HCT116 (cell line): Measurements from ENCODE around the gene SPSB3. TPM values are rescaled to one million over a fixed set of nuclear protein-coding genes. Genes with fewer than 3 reads are reported as not detected.

ENCODE experiments used
- ATAC-seq: fragments of 200-7000 bp; cut with Tn5 transposase; 2 replicates; pipeline ENCODE4 v1.9.1; 2020; ENCODE audit warnings: mild to moderate bottlenecking, moderate library complexity
- BruUV-seq: library from RNA; stranded (reverse); fragments of 400-500 nt; replicated peaks from 2 replicates; lab custom pipeline; 2021; lab: Mats Ljungman, UMichigan
- CTCF ChIA-PET: fragments of 300-600 bp; sonication (Branson Sonifier 250); formaldehyde crosslinking; loops from one replicate; lab custom pipeline; 2021; ENCODE audit warnings: antibody characterized with exemption; lab: Charles Lee
- POLR2A ChIA-PET: fragments of 300-600, 350-600 bp; sonication (Branson Sonifier 250); formaldehyde crosslinking; loops from one replicate; lab custom pipeline; 2021; ENCODE audit warnings: antibody characterized with exemption; lab: Charles Lee
- RAD21 ChIA-PET, 2 experiments: fragments of 300-600 bp; sonication (Branson Sonifier 250); formaldehyde crosslinking; loops; one replicate each; lab custom pipeline; 2023; ENCODE audit warnings: low total read pairs in 2 of 2; ENCODE audit not compliant: uncharacterized antibody in 2 of 2, unreplicated experiment in 2 of 2, low non-redundant PET in 1 of 2; lab: Charles Lee
- DNase-seq: peaks from one replicate; pipeline ENCODE4 v3.0.0-alpha.2; 2010; ENCODE audit warnings: low read depth, low spot score
- H2AFZ ChIP-seq: fragments of 200-600 bp; shearing (Covaris generic), sonication (generic); 2 replicates; pipeline ENCODE4 v1.6.1; 2017; ENCODE audit warnings: low read depth, mixed run types, mixed read lengths, antibody characterized with exemption, low read length; ENCODE audit not compliant: poor library complexity, severe bottlenecking
- H3K27ac ChIP-seq: 2 replicates; pipeline ENCODE4 v1.5.1; 2012; ENCODE audit warnings: low read depth, low read length
- H3K27me3 ChIP-seq: fragments of 200-600 bp; sonication (generic); 2 replicates; pipeline ENCODE4 v1.6.1; 2016; ENCODE audit warnings: mixed run types, low read length, mixed read lengths; ENCODE audit not compliant: insufficient read depth
- H3K36me3 ChIP-seq, 2 experiments: fragments of 200-500 bp in 1 of 2; fragments of 200-600 bp in 1 of 2; sonication (Bioruptor generic) in 1 of 2; sonication (generic) in 1 of 2; 2 replicates each; pipeline versions ENCODE4 v1.5.1 to v1.6.1; 2014 to 2016; ENCODE audit warnings: low read length in 2 of 2, inconsistent platforms in 1 of 2, mixed read lengths in 1 of 2, mixed run types in 1 of 2; ENCODE audit not compliant: insufficient read depth in 2 of 2, control insufficient read depth in 1 of 2
- H3K4me1 ChIP-seq, 2 experiments: fragments of 200-600 bp in 1 of 2; sonication (generic) in 1 of 2; 2 replicates each; pipeline versions ENCODE4 v1.5.1 to v1.6.1; 2012 to 2017; ENCODE audit warnings: low read length in 2 of 2, inconsistent platforms in 1 of 2, mild to moderate bottlenecking in 1 of 2, mixed read lengths in 1 of 2, mixed run types in 1 of 2, moderate library complexity in 1 of 2; ENCODE audit not compliant: insufficient read depth in 2 of 2, control insufficient read depth in 1 of 2
- H3K4me2 ChIP-seq: fragments of 200-600 bp; sonication (generic); 2 replicates; pipeline ENCODE4 v1.6.1; 2017; ENCODE audit warnings: mixed run types, low read length, mixed read lengths
- H3K4me3 ChIP-seq, 2 experiments: fragments of 200-600 bp in 1 of 2; sonication (generic) in 1 of 2; replicated peaks in 1 of 2; 2 replicates each; pipeline ENCODE4 v1.5.1; 2011 to 2016; ENCODE audit warnings: low read length in 2 of 2, control low read depth in 1 of 2, low read depth in 1 of 2, mild to moderate bottlenecking in 1 of 2, mixed read lengths in 1 of 2, mixed run types in 1 of 2
- H3K79me2 ChIP-seq: fragments of 200-600 bp; sonication (generic); 2 replicates; pipeline ENCODE4 v1.6.1; 2017; ENCODE audit warnings: mild to moderate bottlenecking, mixed run types, low read length, moderate library complexity, mixed read lengths; ENCODE audit not compliant: insufficient read depth
- H3K9ac ChIP-seq: fragments of 200-600 bp; sonication (generic); 2 replicates; pipeline ENCODE4 v1.6.1; 2016; ENCODE audit warnings: low read length, mixed read lengths
- H3K9me2 ChIP-seq: fragments of 200-600 bp; sonication (generic), shearing (Covaris generic); 2 replicates; pipeline ENCODE4 v1.6.1; 2017; ENCODE audit warnings: mixed run types, mild to moderate bottlenecking, moderate library complexity; ENCODE audit not compliant: insufficient read depth
- H3K9me3 ChIP-seq, 2 experiments: fragments of 200-500 bp in 1 of 2; fragments of 200-600 bp in 1 of 2; sonication (Bioruptor generic) in 1 of 2; sonication (generic) in 1 of 2; 2 replicates each; pipeline ENCODE4 v1.6.1; 2014 to 2017; ENCODE audit warnings: low read length in 2 of 2, mixed read lengths in 2 of 2, inconsistent platforms in 1 of 2, low read depth in 1 of 2, mild to moderate bottlenecking in 1 of 2, mixed run types in 1 of 2, moderate library complexity in 1 of 2; ENCODE audit not compliant: control insufficient read depth in 1 of 2, insufficient read depth in 1 of 2
- H4K20me1 ChIP-seq: fragments of 200-600 bp; sonication (generic), shearing (Covaris generic); 2 replicates; pipeline ENCODE4 v1.6.1; 2017; ENCODE audit warnings: mixed run types, mild to moderate bottlenecking, moderate library complexity; ENCODE audit not compliant: insufficient read depth
- CEBPB ChIP-seq: IDR thresholded peaks from 2 replicates; pipeline ENCODE4 v1.6.1; 2012; ENCODE audit warnings: low read depth
- EGR1 ChIP-seq: IDR thresholded peaks from 2 replicates; pipeline ENCODE4 v1.6.1; 2012; ENCODE audit warnings: low read depth
- ELF1 ChIP-seq: IDR thresholded peaks from 2 replicates; pipeline ENCODE4 v1.6.1; 2012; ENCODE audit warnings: low read depth, borderline replicate concordance
- EZH2 ChIP-seq: fragments of 200-600 bp; sonication (generic); IDR thresholded peaks from 2 replicates; pipeline ENCODE4 v1.6.1; 2017; ENCODE audit warnings: antibody characterized with exemption, mixed run types
- FOSL1 ChIP-seq: IDR thresholded peaks from 2 replicates; pipeline ENCODE4 v1.6.1; 2012; ENCODE audit warnings: low read depth
- JUND ChIP-seq: IDR thresholded peaks from 2 replicates; pipeline ENCODE4 v1.6.1; 2012
- POLR2A ChIP-seq: IDR thresholded peaks from 2 replicates; pipeline ENCODE4 v1.7.0; 2011; ENCODE audit warnings: borderline replicate concordance; ENCODE audit not compliant: insufficient read depth, insufficient read length; ENCODE audit errors: extremely low read depth
- POLR2AphosphoS5 ChIP-seq: IDR thresholded peaks from 2 replicates; pipeline ENCODE4 v1.6.1; 2011; ENCODE audit warnings: mild to moderate bottlenecking, low read depth, low read length, moderate library complexity
- RAD21 ChIP-seq: IDR thresholded peaks from 2 replicates; pipeline ENCODE4 v1.6.1; 2012; ENCODE audit warnings: low read depth, mild to moderate bottlenecking
- SIN3A ChIP-seq: IDR thresholded peaks from 2 replicates; pipeline ENCODE4 v1.6.1; 2012; ENCODE audit warnings: low read depth
- SRF ChIP-seq: IDR thresholded peaks from 2 replicates; pipeline ENCODE4 v1.6.1; 2012; ENCODE audit warnings: low read depth
- TCF7L2 ChIP-seq: IDR thresholded peaks from 2 replicates; pipeline ENCODE4 v1.7.0; 2011; ENCODE audit warnings: borderline replicate concordance, inconsistent platforms; ENCODE audit not compliant: insufficient read depth, insufficient read length; ENCODE audit errors: extremely low read depth
- YY1 ChIP-seq: IDR thresholded peaks from 2 replicates; pipeline ENCODE4 v1.6.1; 2011; ENCODE audit warnings: low read length, low read depth, moderate library complexity, mild to moderate bottlenecking; ENCODE audit not compliant: insufficient replicate concordance; ENCODE audit errors: extremely low read depth
- ZFX ChIP-seq: fragments of 450-650 bp; IDR thresholded peaks from 2 replicates; pipeline ENCODE4 v1.6.1; 2017
- ZNF274 ChIP-seq: fragments of 200-500 bp; sonication (Bioruptor generic); IDR thresholded peaks from 2 replicates; pipeline ENCODE4 v1.6.1; 2014; ENCODE audit warnings: mild to moderate bottlenecking, low read depth, low read length, inconsistent platforms
- intact Hi-C: fragments of 100-400 bp; cut with micrococcal nuclease; formaldehyde crosslinking; loops from 2 replicates; pipeline ENCODE4 v1.10.0; 2022
- total RNA-seq: library from RNA; stranded (reverse); gene quantifications from one replicate; pipeline ENCODE4 v1.2.1, GENCODE V29; 2021; ENCODE audit not compliant: unreplicated experiment
- TF ChIP-seq, protein P1 (sequence below): IDR thresholded peaks from 2 replicates; pipeline ENCODE4 v1.6.1; 2012; ENCODE audit warnings: low read depth
- TF ChIP-seq, protein P2 (sequence below): IDR thresholded peaks from 2 replicates; pipeline ENCODE4 v1.6.1; 2012

The SPSB3 gene
- total RNA-seq, 1 experiment from 2014 or later, result 31.6 TPM

GRCh38 chr16:1825381-1825863 lies 43.1 kb upstream of the SPSB3 start:
- H4K20me1 ChIP-seq, result peaks cover 5% of the 10 kb centered on the region; the same call in 1 of the 2 replicates
- peaks cover 14 to 17% of the 10 kb centered on the region in 2 experiments for H3K4me1 ChIP-seq
- no peaks in the 10 kb centered on the region for H3K9me3 ChIP-seq
- no peak overlapping the region for H2AFZ ChIP-seq
- DNase-seq (no peak), ATAC-seq (no peak)
- H3K4me2 ChIP-seq, result peak overlapping the region; percentile 73
- H3K4me3 ChIP-seq, result peak overlapping the region; percentile 90 to 98
- ChIA-PET POLR2A (no interaction called here), RAD21 (no interaction called here), CTCF (interaction anchor here (1.2 to 1.7 kb wide), 2 partner anchors 12 kb away, joined by 3 to 4 read pairs; no protein-coding TSS in a partner anchor)
- TSS peak; percentile 77 for BruUV-seq
- no peaks in the 10 kb centered on the region for H3K27me3 ChIP-seq
- H3K36me3 ChIP-seq, result 0 out of 4 replicates have a peak, but pooled peaks cover 0 to 3% of the 10 kb centered on the region in 2 experiments
- intact Hi-C loops, result no loop called here
- no peaks in the 10 kb centered on the region for H3K9me2 ChIP-seq
- peak overlapping the region; percentile 62 for H3K9ac ChIP-seq
- peaks cover 30% of the 10 kb centered on the region for H3K79me2 ChIP-seq
- peak overlapping the region; percentile 80 for H3K27ac ChIP-seq
- TF ChIP-seq POLR2A (no peak), EGR1 (no peak), ELF1 (no peak), ZNF274 (no peak), RAD21 (no peak), JUND (no peak), FOSL1 (no peak), YY1 (no peak), TCF7L2 (no peak), SIN3A (no peak), SRF (no peak), ZFX (no peak), EZH2 (no peak), CEBPB (no peak), POLR2AphosphoS5 (no peak)
- TF ChIP-seq, protein P1, sequence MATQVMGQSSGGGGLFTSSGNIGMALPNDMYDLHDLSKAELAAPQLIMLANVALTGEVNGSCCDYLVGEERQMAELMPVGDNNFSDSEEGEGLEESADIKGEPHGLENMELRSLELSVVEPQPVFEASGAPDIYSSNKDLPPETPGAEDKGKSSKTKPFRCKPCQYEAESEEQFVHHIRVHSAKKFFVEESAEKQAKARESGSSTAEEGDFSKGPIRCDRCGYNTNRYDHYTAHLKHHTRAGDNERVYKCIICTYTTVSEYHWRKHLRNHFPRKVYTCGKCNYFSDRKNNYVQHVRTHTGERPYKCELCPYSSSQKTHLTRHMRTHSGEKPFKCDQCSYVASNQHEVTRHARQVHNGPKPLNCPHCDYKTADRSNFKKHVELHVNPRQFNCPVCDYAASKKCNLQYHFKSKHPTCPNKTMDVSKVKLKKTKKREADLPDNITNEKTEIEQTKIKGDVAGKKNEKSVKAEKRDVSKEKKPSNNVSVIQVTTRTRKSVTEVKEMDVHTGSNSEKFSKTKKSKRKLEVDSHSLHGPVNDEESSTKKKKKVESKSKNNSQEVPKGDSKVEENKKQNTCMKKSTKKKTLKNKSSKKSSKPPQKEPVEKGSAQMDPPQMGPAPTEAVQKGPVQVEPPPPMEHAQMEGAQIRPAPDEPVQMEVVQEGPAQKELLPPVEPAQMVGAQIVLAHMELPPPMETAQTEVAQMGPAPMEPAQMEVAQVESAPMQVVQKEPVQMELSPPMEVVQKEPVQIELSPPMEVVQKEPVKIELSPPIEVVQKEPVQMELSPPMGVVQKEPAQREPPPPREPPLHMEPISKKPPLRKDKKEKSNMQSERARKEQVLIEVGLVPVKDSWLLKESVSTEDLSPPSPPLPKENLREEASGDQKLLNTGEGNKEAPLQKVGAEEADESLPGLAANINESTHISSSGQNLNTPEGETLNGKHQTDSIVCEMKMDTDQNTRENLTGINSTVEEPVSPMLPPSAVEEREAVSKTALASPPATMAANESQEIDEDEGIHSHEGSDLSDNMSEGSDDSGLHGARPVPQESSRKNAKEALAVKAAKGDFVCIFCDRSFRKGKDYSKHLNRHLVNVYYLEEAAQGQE, result no peak
- TF ChIP-seq, protein P2, sequence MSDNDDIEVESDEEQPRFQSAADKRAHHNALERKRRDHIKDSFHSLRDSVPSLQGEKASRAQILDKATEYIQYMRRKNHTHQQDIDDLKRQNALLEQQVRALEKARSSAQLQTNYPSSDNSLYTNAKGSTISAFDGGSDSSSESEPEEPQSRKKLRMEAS, result no peak
